ENCODE measurements around the gene DCC. TPM values are rescaled to one million over a fixed set of nuclear protein-coding genes. Genes with fewer than 3 reads are reported as not detected.
"Not testable (repeated sequence)": the region's sequence is repeated elsewhere in the genome, so short reads cannot be mapped to it uniquely, and the experiment has no call there.

DCC gene
- total RNA-seq, 1 donor from 2014 or later = not detected

- no peak for DNase-seq (ENCODE audit: low read depth)
Measured at GRCh38 chr18:52349498-52349897, 9.5 kb downstream of the DCC start.

- DNase-seq (ENCODE audit: low read depth) = no peak
Measured at GRCh38 chr18:52352920-52353319, 12.9 kb downstream of the DCC start.

- DNase-seq (ENCODE audit: low read depth) = no peak
Measured at GRCh38 chr18:52353589-52353988, 13.6 kb downstream of the DCC start.

- DNase-seq (ENCODE audit: low read depth) = no peak
Measured at GRCh38 chr18:52363861-52364260, 23.9 kb downstream of the DCC start.

- DNase-seq (ENCODE audit: low read depth) = not testable (repeated sequence)
Measured at GRCh38 chr18:52366851-52367250, 26.9 kb downstream of the DCC start.

GRCh38 chr18:52367953-52368742 lies 28.2 kb downstream of the DCC start:
- no peak for DNase-seq (ENCODE audit: low read depth)

- DNase-seq (ENCODE audit: low read depth) = no peak
Measured at GRCh38 chr18:52370841-52371240, 30.8 kb downstream of the DCC start.

- DNase-seq (ENCODE audit: low read depth) = no peak
Measured at GRCh38 chr18:52376104-52376503, 36.1 kb downstream of the DCC start.

- DNase-seq (ENCODE audit: low read depth) = no peak
Measured at GRCh38 chr18:52377094-52377493, 37.1 kb downstream of the DCC start.

GRCh38 chr18:52386306-52386705 lies 46.3 kb downstream of the DCC start:
- DNase-seq (ENCODE audit: low read depth) = no peak

GRCh38 chr18:52387175-52387574 lies 47.2 kb downstream of the DCC start:
- DNase-seq (ENCODE audit: low read depth) = no peak

GRCh38 chr18:52391810-52392559 lies 52.0 kb downstream of the DCC start:
- DNase-seq (ENCODE audit: low read depth) = no peak

- DNase-seq (ENCODE audit: low read depth) = no peak
Measured at GRCh38 chr18:52394602-52395001, 54.6 kb downstream of the DCC start.

- DNase-seq (ENCODE audit: low read depth) = no peak
Measured at GRCh38 chr18:52395146-52395852, 55.3 kb downstream of the DCC start.

- no peak for DNase-seq (ENCODE audit: low read depth)
Measured at GRCh38 chr18:52401236-52401635, 61.2 kb downstream of the DCC start.

GRCh38 chr18:52402814-52403213 lies 62.8 kb downstream of the DCC start:
- DNase-seq (ENCODE audit: low read depth) = no peak

GRCh38 chr18:52403291-52404021 lies 63.5 kb downstream of the DCC start:
- no peak for DNase-seq (ENCODE audit: low read depth)

- no peak for DNase-seq (ENCODE audit: low read depth)
Measured at GRCh38 chr18:52408800-52409302, 68.9 kb downstream of the DCC start.

- no peak for DNase-seq (ENCODE audit: low read depth)
Measured at GRCh38 chr18:52409727-52410126, 69.7 kb downstream of the DCC start.

GRCh38 chr18:52415131-52415530 lies 75.1 kb downstream of the DCC start:
- no peak for DNase-seq (ENCODE audit: low read depth)

- DNase-seq (ENCODE audit: low read depth) = no peak
Measured at GRCh38 chr18:52422985-52423601, 83.1 kb downstream of the DCC start.
